ENCODE measurements around the gene PACS2. TPM values are rescaled to one million over a fixed set of nuclear protein-coding genes. Genes with fewer than 3 reads are reported as not detected.

Gene PACS2
- total RNA-seq, 1 experiment from 2014 or later = 28.2 TPM

- DNase-seq (ENCODE audit: low read depth) = no peak
Measured at GRCh38 chr14:105421723-105422615, 107.4 kb downstream of the PACS2 start.

GRCh38 chr14:105422695-105423487 lies 108.3 kb downstream of the PACS2 start:
- no peak for DNase-seq (ENCODE audit: low read depth)

- no peak for DNase-seq (ENCODE audit: low read depth)
Measured at GRCh38 chr14:105423488-105424195, 109.1 kb downstream of the PACS2 start.

- DNase-seq (ENCODE audit: low read depth) = no peak
Measured at GRCh38 chr14:105424861-105425260, 110.3 kb downstream of the PACS2 start.

GRCh38 chr14:105425823-105426247 lies 111.3 kb downstream of the PACS2 start:
- DNase-seq (ENCODE audit: low read depth) = no peak

GRCh38 chr14:105426416-105427130 lies 112.0 kb downstream of the PACS2 start:
- DNase-seq (ENCODE audit: low read depth) = no peak

GRCh38 chr14:105427412-105427811 lies 112.9 kb downstream of the PACS2 start:
- DNase-seq (ENCODE audit: low read depth) = no peak

GRCh38 chr14:105427936-105428485 lies 113.5 kb downstream of the PACS2 start:
- DNase-seq (ENCODE audit: low read depth) = no peak

GRCh38 chr14:105430042-105430441 lies 115.5 kb downstream of the PACS2 start:
- DNase-seq (ENCODE audit: low read depth) = no peak

GRCh38 chr14:105430565-105430964 lies 116.0 kb downstream of the PACS2 start:
- DNase-seq (ENCODE audit: low read depth) = peak; percentile 68

- no peak for DNase-seq (ENCODE audit: low read depth)
Measured at GRCh38 chr14:105431256-105431655, 116.7 kb downstream of the PACS2 start.

- DNase-seq (ENCODE audit: low read depth) = no peak
Measured at GRCh38 chr14:105432657-105433056, 118.1 kb downstream of the PACS2 start.

GRCh38 chr14:105433161-105433605 lies 118.6 kb downstream of the PACS2 start:
- DNase-seq (ENCODE audit: low read depth) = no peak

- no peak for DNase-seq (ENCODE audit: low read depth)
Measured at GRCh38 chr14:105436402-105436801, 121.9 kb downstream of the PACS2 start.

- DNase-seq (ENCODE audit: low read depth) = no peak
Measured at GRCh38 chr14:105436891-105437722, 122.6 kb downstream of the PACS2 start.

GRCh38 chr14:105437723-105438500 lies 123.4 kb downstream of the PACS2 start:
- DNase-seq (ENCODE audit: low read depth) = no peak

GRCh38 chr14:105439179-105439578 lies 124.6 kb downstream of the PACS2 start:
- DNase-seq (ENCODE audit: low read depth) = no peak

GRCh38 chr14:105439710-105440553 lies 125.4 kb downstream of the PACS2 start:
- peak; percentile 50 for DNase-seq (ENCODE audit: low read depth)

Data from Daoy (cell line).